GM21717 (cell line): Measurements from ENCODE around the gene F10.
"Not testable (repeated sequence)": the region's sequence is repeated elsewhere in the genome, so short reads cannot be mapped to it uniquely, and the experiment has no call there.

ENCODE experiments used
- ATAC-seq: cut with Tn5 transposase; IDR thresholded peaks from one replicate; pipeline ENCODE4 v1.9.1; 2021; ENCODE audit warnings: mild to moderate bottlenecking, moderate library complexity; ENCODE audit not compliant: unreplicated experiment

F10 gene

DNA sequence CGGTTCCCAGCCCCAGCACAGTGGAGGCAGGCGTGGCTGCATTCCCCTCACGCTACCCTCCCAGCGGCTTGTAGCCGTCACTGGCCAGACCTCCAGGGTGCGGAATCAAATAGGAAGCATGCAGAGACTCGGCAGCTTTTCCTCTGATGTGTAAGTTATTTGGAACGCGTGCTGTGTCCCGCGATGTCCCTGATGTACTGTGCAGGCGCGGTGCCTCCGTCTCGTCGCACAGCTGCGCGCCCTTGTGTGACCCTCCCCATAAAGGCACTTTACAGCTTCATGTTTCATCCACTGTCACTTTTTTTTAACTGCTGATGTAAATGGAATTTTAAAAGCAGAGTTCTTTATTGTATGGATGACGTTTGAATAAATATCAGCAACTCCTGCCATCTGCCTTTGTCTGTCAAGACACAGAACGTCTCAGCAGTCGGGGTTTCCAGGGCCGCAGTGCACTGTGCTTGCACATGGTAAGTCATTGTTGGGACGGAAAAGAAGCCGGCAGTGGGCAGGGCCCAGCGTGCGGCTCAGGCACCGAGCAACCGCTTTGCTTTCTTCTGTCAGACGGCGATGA is 24.4 kb upstream of the F10 start:
- ATAC-seq, result no peak

GRCh38 chr13:113099142-113099541 is 23.5 kb upstream of the F10 start:
- no peak for ATAC-seq

DNA sequence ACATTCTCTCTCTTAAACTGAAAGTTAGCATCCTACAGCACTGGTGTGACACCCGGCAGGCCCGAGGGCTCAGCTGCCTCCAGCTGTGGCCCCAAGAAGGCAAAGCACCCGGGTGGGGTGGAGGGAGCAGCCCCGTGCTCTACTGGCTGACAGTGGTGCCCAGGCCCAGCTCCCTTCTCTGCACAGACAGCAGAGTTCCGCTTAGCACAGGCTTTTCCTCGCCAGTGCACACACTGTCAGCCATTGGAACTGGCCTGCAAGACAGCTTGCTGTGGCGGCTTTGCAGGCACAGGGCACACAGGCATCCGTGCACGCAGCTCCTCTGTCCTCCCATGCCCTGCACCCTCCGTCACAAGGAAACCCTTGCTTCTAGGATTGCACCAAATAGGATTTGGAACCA is 20.3 kb upstream of the F10 start:
- ATAC-seq, result not testable (repeated sequence)

- no peak for ATAC-seq
Measured at GRCh38 chr13:113102727-113103126, 19.9 kb upstream of the F10 start.

DNA sequence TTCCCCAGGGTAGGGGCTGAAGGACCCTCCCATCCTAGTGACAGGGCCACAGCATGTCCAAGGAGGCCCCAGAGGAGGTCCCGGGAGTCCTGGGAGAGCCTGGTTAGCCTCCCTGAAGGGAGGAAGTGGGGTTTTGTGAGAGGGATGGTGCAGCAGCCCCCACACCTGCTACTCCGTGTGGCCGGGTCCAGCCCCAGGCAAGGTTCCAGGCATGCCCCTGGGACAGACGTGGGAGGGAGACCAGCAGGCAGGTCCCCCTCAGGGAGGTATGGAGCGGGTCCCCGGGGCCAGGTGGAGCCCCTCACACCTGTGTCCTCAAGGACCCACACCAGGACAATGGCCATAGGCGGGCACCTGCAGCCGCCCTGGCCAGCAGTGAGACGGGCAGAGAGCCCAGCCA is 19.0 kb upstream of the F10 start:
- ATAC-seq, result no peak

DNA sequence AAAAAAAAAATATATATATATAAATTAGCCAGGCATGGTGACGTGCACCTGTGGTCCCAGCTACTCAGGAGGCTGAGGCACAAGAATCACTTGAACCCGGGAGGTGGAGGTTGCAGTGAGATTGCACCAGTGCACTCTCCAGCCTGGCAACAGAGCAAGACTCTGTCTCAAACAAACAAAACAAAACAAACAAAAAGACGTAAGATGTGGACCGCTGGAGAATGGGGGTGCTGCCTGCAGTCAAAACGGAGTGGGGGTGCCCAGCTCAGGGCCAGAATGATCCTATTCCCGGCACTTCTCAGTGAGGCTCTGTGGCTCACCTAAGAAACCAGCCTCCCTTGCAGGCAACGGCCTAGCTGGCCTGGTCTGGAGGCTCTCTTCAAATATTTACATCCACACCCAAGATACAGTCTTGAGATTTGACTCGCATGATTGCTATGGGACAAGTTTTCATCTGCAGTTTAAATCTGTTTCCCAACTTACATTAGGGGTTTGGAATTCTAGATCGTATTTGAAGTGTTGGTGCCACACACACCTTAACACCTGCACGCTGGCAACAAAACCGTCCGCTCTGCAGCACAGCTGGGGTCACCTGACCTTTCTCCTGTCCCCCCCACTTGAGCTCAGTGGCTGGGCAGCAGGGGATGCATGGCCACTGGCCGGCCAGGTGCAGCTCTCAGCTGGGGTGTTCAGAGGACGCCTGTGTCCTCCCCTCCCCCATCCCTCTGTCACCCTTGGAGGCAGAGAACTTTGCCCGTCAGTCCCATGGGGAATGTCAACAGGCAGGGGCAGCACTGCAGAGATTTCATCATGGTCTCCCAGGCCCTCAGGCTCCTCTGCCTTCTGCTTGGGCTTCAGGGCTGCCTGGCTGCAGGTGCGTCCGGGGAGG is 17.3 kb upstream of the F10 start, which contains the start of gene F7:
Gene F7 (plus strand): TSS at position 760 of the 889 bp plus-strand sequence. CDS start 51 bp downstream, at position 811.
- ATAC-seq, result no peak

- ATAC-seq, result no peak
Measured at GRCh38 chr13:113105921-113106452, 16.6 kb upstream of the F10 start.

DNA sequence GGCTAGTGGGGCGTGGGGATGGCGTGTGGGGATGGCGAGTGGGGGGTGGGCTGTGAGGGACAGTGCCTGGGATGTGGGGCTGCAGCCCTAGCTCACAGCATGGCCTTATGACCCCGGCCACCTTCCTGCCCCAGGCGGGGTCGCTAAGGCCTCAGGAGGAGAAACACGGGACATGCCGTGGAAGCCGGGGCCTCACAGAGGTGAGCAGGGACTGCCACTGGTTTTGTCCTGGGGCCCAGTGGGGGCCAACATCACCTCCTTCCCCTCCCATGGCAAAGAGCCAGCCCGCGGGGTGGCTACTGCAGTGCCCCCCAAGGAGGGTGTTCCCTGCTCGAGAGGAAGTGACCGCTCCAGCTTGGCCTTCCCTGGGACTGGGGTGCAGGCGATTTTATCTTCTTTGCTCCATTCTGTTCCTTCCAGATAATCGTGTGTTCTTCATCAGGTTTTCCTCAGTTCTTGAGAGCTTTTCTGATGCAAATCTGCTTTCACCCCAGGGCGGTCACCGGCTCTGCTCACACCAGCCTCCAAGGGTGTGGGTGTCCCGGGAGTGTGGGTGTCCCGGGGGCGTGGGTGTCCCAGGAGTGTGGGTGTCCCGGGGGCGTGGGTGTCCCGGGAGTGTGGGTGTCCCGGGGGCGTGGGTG is 15.8 kb upstream of the F10 start:
- no peak for ATAC-seq

GRCh38 chr13:113108521-113108920 is 14.1 kb upstream of the F10 start:
- not testable (repeated sequence) for ATAC-seq

DNA sequence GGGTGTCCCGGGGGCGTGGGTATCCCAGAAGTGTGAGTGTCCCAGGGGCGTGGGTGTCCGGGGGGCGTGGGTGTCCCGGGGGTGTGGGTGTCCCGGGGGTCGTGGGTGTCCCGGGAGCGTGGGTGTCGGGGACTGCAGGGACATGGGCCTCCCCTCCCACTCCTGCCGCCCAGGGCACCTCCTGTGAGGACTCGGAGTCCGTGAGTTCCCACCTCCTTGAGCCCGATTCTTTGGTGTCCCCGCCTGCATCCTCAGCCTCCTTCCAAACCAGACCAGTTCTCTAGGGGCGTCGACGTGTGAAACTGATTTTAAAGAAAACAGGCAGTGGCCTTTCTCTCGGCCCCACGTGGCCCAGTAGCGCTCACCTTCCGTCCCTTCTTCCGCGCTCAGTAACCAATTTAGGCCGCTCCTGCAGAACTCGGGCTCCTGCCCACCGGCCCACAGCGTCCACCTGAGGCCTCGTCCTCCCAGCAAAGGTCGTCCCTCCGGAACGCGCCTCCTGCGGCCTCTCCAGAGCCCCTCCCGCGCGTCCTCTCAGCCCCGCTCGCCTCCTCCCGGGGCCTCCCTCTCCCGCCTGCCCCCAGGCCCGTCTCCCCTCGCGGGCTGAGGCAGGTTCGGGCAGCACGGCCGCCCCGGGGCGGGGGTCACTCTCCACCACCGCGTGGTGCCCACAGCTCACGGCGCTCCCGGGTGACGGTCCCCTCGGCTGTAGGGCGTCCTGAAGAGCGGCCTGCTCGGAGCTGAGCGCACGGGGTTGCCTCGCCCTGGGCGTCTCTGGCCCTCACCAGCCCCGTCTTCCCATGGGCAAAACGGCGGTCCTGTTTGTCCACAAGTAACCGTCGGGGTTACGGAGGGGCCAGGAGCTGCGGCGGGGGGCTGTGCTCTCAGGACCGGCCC is 13.2 kb upstream of the F10 start:
- no peak for ATAC-seq

DNA sequence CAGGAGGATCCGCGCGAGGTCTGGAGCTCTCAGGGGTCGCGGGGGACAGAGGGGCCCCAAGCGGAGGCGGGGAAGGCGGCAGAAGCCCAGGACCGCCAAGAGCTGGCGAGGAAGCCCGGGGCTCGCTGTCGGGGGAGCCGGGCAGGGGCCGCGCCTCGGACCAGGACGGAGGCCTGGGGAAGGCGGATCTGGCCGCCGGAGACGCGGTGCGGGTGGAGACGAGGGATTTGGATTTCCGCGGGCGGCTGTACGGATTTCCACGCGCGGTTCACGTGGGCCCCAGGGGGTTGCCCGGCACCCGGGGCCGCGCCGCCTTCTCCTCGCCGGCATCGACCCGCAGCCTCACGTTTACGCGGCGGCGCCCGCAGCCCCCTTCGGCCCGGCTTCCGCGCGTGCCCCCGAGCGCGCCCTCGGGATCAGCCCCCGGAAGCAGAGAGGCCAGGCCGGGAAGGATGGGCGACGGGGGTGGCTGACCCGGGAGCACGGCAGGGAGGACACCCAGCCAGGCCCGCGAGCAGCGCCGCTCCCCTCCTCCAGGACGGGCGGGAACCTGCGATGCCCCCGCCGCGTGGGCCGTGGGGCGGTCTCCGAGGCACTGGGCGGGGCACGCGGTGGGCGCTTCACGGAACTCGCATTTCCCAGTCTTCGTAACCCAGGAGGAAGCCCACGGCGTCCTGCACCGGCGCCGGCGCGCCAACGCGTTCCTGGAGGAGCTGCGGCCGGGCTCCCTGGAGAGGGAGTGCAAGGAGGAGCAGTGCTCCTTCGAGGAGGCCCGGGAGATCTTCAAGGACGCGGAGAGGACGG is 12.3 kb upstream of the F10 start:
- no peak for ATAC-seq

- no peak for ATAC-seq
Measured at GRCh38 chr13:113110852-113111315, 11.7 kb upstream of the F10 start.

- not testable (repeated sequence) for ATAC-seq
Measured at GRCh38 chr13:113111821-113112220, 10.8 kb upstream of the F10 start.

GRCh38 chr13:113112475-113112874 is 10.1 kb upstream of the F10 start:
- ATAC-seq, result not testable (repeated sequence)

DNA sequence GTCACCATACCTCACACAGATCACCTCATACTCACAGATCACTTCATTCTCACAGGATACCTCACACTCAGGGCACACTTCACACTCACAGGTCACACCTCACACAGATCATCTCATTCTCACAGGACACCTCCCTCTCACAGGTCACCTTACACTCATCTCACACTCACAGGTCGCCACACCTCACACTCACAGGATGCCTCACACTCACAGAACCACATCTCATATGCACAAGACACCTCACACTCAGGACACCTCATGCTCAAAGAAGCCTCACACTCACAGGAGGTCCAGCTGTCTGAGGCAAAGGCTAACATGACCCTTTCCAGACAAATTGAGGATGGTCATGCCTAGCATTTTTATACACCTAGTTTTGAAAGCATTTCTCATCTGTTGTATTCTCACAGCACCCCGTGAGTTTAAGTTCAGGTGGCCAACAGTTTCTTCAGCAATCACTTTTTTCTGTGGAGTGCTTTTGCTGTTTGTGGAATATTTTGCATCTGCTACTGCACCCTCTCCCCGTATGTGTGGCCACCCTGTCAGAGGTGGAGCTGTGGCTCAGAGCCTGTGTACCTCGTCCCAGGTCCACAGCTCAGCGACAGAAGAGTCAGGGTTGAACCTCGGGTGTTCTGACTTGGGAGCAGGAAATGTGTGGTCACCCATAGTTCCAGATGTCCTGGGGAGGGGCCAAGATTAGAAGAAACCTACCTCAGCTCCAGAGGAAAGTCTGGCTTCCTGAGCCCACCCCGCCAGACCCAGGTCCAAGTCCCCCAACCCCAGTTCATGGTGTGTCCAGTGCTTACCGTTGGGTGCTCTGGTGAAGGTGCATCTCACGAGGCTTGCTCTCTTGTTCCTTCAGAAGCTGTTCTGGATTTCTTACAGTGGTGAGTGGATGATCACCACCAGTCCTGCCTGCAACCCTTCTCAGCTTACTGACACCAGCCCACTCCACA is 9.4 kb upstream of the F10 start:
- no peak for ATAC-seq

DNA sequence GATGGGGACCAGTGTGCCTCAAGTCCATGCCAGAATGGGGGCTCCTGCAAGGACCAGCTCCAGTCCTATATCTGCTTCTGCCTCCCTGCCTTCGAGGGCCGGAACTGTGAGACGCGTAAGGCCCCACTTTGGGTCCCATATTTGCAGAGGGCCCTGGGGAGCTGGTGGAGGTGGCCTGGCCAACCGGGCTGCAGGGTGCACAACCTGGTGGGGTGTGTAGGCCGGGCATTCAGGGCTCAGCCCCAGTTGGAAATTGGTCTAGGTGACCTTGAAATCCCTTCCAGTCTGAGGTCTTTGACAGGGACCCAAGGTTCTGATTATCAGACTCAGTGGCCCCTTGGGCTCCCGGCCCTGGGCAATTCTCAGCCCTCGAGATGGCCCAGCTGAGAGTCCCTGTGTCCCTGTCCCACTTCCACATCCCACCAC is 8.7 kb upstream of the F10 start:
- no peak for ATAC-seq

DNA sequence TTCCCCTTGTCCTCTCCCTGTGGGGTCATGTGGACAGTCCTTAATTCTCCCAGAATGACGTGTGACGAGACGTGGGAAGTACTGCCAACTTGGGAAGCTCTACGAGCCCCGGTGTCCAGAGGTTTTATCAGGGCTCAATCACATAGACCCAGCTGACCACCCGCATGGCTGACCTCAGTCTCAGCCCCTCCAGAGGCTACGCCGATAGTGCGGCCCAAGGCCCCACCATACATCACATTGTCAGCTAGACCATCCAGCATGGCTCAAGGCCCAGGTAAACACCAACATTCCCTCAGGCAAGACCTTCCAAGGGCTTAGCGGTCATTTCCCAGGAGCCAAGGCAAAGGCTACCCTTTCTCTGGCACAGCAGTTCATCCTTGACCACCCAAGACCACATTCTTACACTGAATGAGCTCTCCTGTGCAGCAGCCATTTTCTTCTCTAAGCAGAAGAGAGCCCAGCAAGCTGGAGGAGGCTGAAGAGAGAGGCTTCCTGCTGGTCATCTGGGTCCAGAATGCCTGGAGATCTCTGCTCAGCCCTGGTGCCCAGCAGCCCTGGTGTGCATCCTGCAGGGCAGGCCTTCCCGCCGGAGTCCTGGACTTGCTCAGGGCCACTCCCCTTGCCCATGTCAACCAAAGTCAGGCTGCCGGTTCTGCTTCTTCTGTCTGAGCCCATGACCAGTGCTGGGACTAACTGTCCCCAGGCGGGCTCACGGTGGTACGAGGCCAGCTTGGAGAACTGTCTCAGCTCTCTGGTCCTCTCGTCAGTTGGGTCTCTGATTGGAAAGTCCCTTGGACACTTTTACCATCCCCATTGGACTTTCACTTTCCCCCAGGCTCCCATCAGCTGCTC is 7.9 kb upstream of the F10 start:
- no peak for ATAC-seq
